Colonic mucosa (tissue), 4 donors: ENCODE results near the gene TEX54. TPM values are rescaled to one million over a fixed set of nuclear protein-coding genes. Genes with fewer than 3 reads are reported as not detected.

Source experiments
- DNase-seq: peaks from one replicate; pipeline ENCODE4 v3.0.0-alpha.2; 2020
- H3K27ac ChIP-seq: fragments of 200-600 bp; one replicate; pipeline ENCODE4 v1.8.0; 2021
- H3K27me3 ChIP-seq: fragments of 200-600 bp; one replicate; pipeline ENCODE4 v1.8.0; 2021
- H3K36me3 ChIP-seq: fragments of 200-600 bp; one replicate; pipeline ENCODE4 v1.8.0; 2021
- H3K4me1 ChIP-seq: fragments of 200-600 bp; one replicate; pipeline ENCODE4 v1.8.0; 2021; ENCODE audit warnings: mild to moderate bottlenecking
- H3K4me3 ChIP-seq: fragments of 200-600 bp; one replicate; pipeline ENCODE4 v1.8.0; 2021
- H3K9ac ChIP-seq, 2 donors: one replicate each; pipeline ENCODE4 v1.7.0; 2013; ENCODE audit warnings: control low read depth in 2 of 2, low read depth in 2 of 2, low read length in 2 of 2
- H3K9me3 ChIP-seq: fragments of 200-600 bp; one replicate; pipeline ENCODE4 v1.8.0; 2021
- CTCF ChIP-seq: fragments of 200-600 bp; IDR thresholded peaks from one replicate; pipeline ENCODE4 v1.8.0; 2022; ENCODE audit warnings: antibody characterized with exemption, mild to moderate bottlenecking
- intact Hi-C: fragments of 100-400 bp; cut with DNase I; formaldehyde crosslinking; loops from one replicate; pipeline ENCODE4 v1.14.1; 2022
- total RNA-seq, 2 donors: library from RNA; stranded (reverse); fragmentation: NEBNext Ultra II Directional in 1 of 2; extraction: Animal tissue kit (Norgen Biotek cat#: 25700) in 1 of 2; gene quantifications; one replicate each; pipeline ENCODE4 v1.2.1, GENCODE V29; 2021
- donor health status: healthy.
- donor health status: DM: no; HTN: no; CAD: no.
- donor health status: DM: no; HTN: no; CAD: no.

Gene TEX54
- total RNA-seq, 2 donors from 2014 or later, result not detected

DNA sequence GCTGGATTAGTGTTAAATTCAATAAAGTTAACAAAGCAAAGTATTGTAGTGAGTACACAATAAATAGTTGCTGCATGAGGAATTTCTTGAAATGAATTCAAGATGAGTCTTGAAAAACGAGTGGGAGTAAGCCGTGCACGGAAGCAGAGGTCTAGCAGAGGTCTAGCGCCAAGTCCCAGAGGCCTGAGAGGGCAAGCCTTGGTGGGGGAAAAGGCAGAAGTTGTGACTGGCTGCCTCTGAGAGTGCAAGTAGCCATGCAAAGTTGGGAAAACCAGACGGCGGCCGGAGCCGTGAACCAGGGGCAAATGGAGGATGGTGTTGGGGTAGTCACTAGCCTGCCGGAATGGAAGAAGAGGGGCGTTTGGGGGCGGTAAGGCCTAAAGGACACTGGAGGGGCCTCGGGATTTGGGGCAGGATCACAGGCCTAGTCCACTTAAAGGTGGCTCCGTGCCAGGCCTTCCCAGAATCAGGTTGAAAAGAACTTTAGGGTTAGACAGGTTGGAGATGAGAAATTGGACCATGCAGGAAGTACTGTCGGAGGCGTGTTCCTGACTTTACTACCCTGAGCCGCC lies 47.7 kb upstream of the TEX54 start:
- intact Hi-C loops, result no loop called here
- H3K4me1 ChIP-seq, result peaks cover 13% of the 10 kb centered on the region
- H3K27ac ChIP-seq, result peak overlapping the region; percentile 99
- no peak for TF ChIP-seq CTCF
- DNase-seq, result no peak
- no peaks in the 10 kb centered on the region for H3K9me3 ChIP-seq
- H3K4me3 ChIP-seq, result peak overlapping the region; percentile 81
- peak overlapping the region; percentile 92 to 98 for H3K9ac ChIP-seq
- no peaks in the 10 kb centered on the region for H3K27me3 ChIP-seq
- H3K36me3 ChIP-seq, result peaks cover 9% of the 10 kb centered on the region

DNA sequence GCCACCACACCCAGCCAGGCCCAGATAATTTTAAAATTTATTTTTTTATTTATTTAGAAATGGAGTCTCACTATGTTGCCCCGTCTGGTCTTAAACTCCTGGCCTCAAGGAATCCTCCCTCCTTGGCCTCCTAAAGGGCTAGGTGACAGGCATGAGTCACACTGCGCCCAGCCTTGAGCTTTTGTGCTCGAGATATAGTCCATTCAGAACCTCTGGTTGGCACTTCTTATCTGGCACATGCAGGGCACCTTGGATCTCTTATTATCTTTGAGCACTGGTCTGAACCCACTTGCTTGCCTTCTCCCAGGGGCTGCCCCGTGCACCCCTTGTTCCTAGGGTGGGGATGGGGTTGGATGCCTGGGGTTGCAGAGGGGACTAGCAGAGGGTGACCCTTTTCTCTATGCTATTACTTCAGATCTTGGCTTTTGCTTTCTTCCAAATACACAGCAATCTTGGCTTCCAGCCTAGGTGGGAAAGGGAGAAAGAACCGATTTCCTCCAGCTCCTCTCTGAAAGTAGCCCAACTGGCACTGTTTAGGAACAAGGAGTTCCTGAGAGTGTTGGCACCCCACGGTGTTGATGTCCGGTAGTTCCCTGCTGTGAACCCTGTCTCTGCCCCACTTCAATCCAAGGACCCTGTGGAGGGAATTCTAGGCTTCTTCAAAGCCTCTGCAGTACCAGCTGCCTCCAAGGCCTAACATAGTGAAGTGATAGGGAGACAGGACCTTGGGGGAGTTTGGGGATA lies 46.8 kb upstream of the TEX54 start:
- peaks cover 7% of the 10 kb centered on the region for H3K36me3 ChIP-seq
- intact Hi-C loops, result no loop called here
- H3K4me3 ChIP-seq, result no peak overlapping the region
- no peak for DNase-seq
- no peak for TF ChIP-seq CTCF
- H3K27me3 ChIP-seq, result no peaks in the 10 kb centered on the region
- H3K9ac ChIP-seq, result peak overlapping the region; percentile 17 to 98
- peaks cover 13% of the 10 kb centered on the region for H3K4me1 ChIP-seq
- H3K9me3 ChIP-seq, result no peaks in the 10 kb centered on the region
- peak overlapping the region; percentile 99 for H3K27ac ChIP-seq

DNA sequence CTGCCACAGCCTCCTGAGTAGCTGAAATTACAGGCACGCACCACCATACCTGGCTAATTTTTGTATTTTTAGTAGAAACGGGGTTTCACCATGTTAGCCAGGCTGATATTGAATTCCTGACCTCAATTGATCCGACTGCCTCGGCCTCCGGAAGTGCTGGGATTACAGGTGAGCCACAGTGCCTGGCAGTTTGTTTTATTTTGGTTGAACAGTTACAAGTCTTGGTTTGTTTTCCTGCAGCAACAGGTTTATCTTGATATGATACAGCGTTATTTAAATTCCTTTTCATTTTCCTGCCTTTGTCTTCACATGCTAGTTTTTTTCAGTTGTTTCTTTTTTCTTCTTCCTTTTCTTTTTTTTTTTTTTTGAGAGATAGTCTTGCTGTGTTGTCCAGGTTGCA lies 44.1 kb upstream of the TEX54 start:
- Histone ChIP-seq H3K27me3 (no peaks in the 10 kb centered on the region), H3K9ac (no peak overlapping the region), H3K36me3 (no peaks in the 10 kb centered on the region), H3K27ac (no peak overlapping the region), H3K9me3 (no peaks in the 10 kb centered on the region), H3K4me1 (peaks cover 9% of the 10 kb centered on the region), H3K4me3 (no peak overlapping the region)
- TF ChIP-seq CTCF, result no peak
- intact Hi-C loops, result no loop called here
- DNase-seq, result no peak

DNA sequence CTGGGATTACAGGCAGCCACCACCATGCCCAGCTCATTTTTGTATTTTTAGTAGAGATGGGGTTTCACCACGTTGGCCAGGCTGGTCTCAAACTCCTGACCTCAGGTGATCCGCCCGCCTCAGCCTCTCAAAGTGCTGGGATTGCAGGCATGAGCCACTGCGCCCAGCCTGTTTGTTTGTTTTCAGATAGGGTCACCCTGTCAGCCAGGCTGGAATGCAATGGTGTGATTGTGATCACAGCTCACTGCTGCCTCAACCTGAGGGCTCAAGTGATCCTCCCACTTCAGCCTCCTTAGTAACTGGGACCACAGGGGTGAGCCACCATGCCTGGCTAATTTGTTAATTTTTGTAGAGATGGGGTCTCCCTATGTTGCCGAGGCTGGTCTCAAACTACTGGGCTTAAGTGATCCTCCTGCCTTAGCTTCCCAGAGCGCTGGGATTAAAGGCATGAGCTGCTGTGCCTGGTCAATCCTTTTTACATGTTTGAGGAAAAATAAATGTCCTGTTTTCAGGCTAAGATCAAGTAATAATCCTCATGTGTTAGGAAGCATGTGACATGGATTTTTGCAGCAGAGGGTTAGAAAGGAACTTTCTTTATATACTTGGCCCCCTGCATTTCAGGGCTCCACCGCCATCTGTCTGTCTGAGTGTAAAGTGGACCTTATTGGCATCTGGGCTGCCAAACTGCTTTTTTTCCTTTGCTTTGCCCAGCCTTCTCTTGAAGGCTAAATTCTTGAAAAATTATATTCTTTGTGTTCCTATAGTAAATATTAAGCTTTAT lies 43.2 kb upstream of the TEX54 start:
- Histone ChIP-seq H3K27me3 (no peaks in the 10 kb centered on the region), H3K27ac (no peak overlapping the region), H3K9me3 (no peaks in the 10 kb centered on the region), H3K9ac (no peak overlapping the region), H3K4me3 (no peak overlapping the region), H3K36me3 (no peaks in the 10 kb centered on the region), H3K4me1 (peaks cover 9% of the 10 kb centered on the region)
- DNase-seq, result no peak
- intact Hi-C loops, result no loop called here
- no peak for TF ChIP-seq CTCF

GRCh38 chr11:62874851-62875250 lies 42.2 kb upstream of the TEX54 start:
- H3K4me1 ChIP-seq, result peaks cover 3% of the 10 kb centered on the region
- no peak overlapping the region for H3K27ac ChIP-seq
- TF ChIP-seq CTCF, result no peak
- H3K36me3 ChIP-seq, result no peaks in the 10 kb centered on the region
- H3K27me3 ChIP-seq, result no peaks in the 10 kb centered on the region
- DNase-seq, result no peak
- no peaks in the 10 kb centered on the region for H3K9me3 ChIP-seq
- H3K4me3 ChIP-seq, result no peak overlapping the region
- intact Hi-C loops, result no loop called here
- no peak overlapping the region for H3K9ac ChIP-seq
